CD4-positive, alpha-beta memory T cell (primary cell): ENCODE results near the gene RABL3. TPM values are rescaled to one million over a fixed set of nuclear protein-coding genes. Genes with fewer than 3 reads are reported as not detected.
"Not testable (repeated sequence)": the region's sequence is repeated elsewhere in the genome, so short reads cannot be mapped to it uniquely, and the experiment has no call there.

ENCODE experiments used
- CTCF ChIA-PET: fragments of 350-600 bp; sonication (Branson Sonifier 250); formaldehyde crosslinking; loops from one replicate; lab custom pipeline; 2021; ENCODE audit warnings: inconsistent platforms; ENCODE audit not compliant: partially characterized antibody; lab: Charles Lee
- POLR2A ChIA-PET: fragments of 350-600 bp; sonication (Branson Sonifier 250); formaldehyde crosslinking; loops from one replicate; lab custom pipeline; 2021; ENCODE audit not compliant: partially characterized antibody; lab: Charles Lee
- DNase-seq, 5 donors: peaks; one replicate each; pipeline versions ENCODE4 v3.0.0 to v3.0.0-alpha.2; 2020 to 2022; ENCODE audit warnings: mixed read lengths in 1 of 5
- H3K27ac ChIP-seq: one replicate; pipeline ENCODE4 v1.7.0; 2013; ENCODE audit warnings: low read depth, low read length
- H3K27me3 ChIP-seq: 2 replicates; pipeline ENCODE4 v1.7.0; 2013; ENCODE audit warnings: mild to moderate bottlenecking, low read length, moderate library complexity; ENCODE audit not compliant: insufficient read depth
- H3K36me3 ChIP-seq: 2 replicates; pipeline ENCODE4 v1.7.0; 2013; ENCODE audit warnings: mild to moderate bottlenecking, low read length, moderate library complexity; ENCODE audit not compliant: insufficient read depth
- H3K4me1 ChIP-seq: 2 replicates; pipeline ENCODE4 v1.7.0; 2013; ENCODE audit warnings: mild to moderate bottlenecking, low read length, moderate library complexity; ENCODE audit not compliant: insufficient read depth
- H3K4me3 ChIP-seq, 2 donors: one replicate each; pipeline ENCODE4 v1.7.0; 2013; ENCODE audit warnings: low read length in 2 of 2, mild to moderate bottlenecking in 1 of 2
- H3K9me3 ChIP-seq, 2 donors: one replicate each; pipeline ENCODE4 v1.7.0; 2013; ENCODE audit warnings: low read length in 2 of 2, control low read depth in 1 of 2; ENCODE audit not compliant: control insufficient read depth in 1 of 2
- H3K27ac Mint-ChIP-seq, 7 donors: one replicate each; pipeline ENCODE4 v1.8.0; 2020 to 2021; ENCODE audit warnings: mixed read lengths in 7 of 7, mild to moderate bottlenecking in 6 of 7, inconsistent platforms in 3 of 7, moderate library complexity in 3 of 7
- H3K27me3 Mint-ChIP-seq, 2 donors: one replicate each; pipeline ENCODE4 v1.8.0; 2020 to 2021; ENCODE audit warnings: mixed read lengths in 2 of 2
- H3K36me3 Mint-ChIP-seq, 2 donors: one replicate each; pipeline ENCODE4 v1.8.0; 2020 to 2021; ENCODE audit warnings: mixed read lengths in 2 of 2, inconsistent platforms in 1 of 2, mild to moderate bottlenecking in 1 of 2
- H3K4me1 Mint-ChIP-seq, 4 donors: one replicate each; pipeline ENCODE4 v1.8.0; 2020 to 2021; ENCODE audit warnings: mixed read lengths in 4 of 4, mild to moderate bottlenecking in 1 of 4
- H3K4me3 Mint-ChIP-seq, 8 donors: one replicate each; pipeline ENCODE4 v1.8.0; 2020 to 2021; ENCODE audit warnings: mixed read lengths in 8 of 8, mild to moderate bottlenecking in 7 of 8, moderate library complexity in 6 of 8, inconsistent platforms in 3 of 8
- H3K9me3 Mint-ChIP-seq, 8 donors: one replicate each; pipeline ENCODE4 v1.8.0; 2020 to 2021; ENCODE audit warnings: mixed read lengths in 8 of 8, mild to moderate bottlenecking in 5 of 8, inconsistent platforms in 3 of 8, moderate library complexity in 1 of 8
- intact Hi-C: fragments of 100-400 bp; cut with micrococcal nuclease; formaldehyde crosslinking; loops from one replicate; pipeline ENCODE4 v1.15.1; 2023
- polyA plus RNA-seq, 2 donors: library from polyadenylated mRNA; unstranded; fragments of 300-500 nt; fragmentation: Illumina TruSeq; gene quantifications; one replicate each; pipeline ENCODE4 v1.2.3, GENCODE V29; 2021
- total RNA-seq, 2 experiments: library from RNA; stranded (reverse); gene quantifications; one replicate each; pipeline ENCODE4 v1.2.3, GENCODE V29; 2021

Gene RABL3
- total RNA-seq (10 to 100 TPM; 31.9 to 33.0 TPM), polyA plus RNA-seq (10 to 100 TPM; 34.7 to 37.4 TPM)

GRCh38 chr3:120742198-120742848 is at the start of gene RABL3, which contains the start of gene GTF2E1:
TSS of gene RABL3 (minus strand) at chr3:120742516. CDS start at chr3:120742507, 9 bp downstream.
TSS of gene GTF2E1 (plus strand) at chr3:120742744. CDS start at chr3:120750553, 7,809 bp downstream.
- no peaks in the 10 kb centered on the region for H3K9me3 ChIP-seq
- H3K27me3 Mint-ChIP-seq = no peaks in the 10 kb centered on the region
- H3K9me3 Mint-ChIP-seq = peaks cover 0 to 4% (median 0%) of the 10 kb centered on the region in 8 donors
- H3K4me3 Mint-ChIP-seq = peak within 1 kb of the TSS; percentile 89 to 98 (median 96)
- H3K27me3 ChIP-seq = no peaks in the 10 kb centered on the region
- H3K4me1 ChIP-seq = peaks cover 34% of the 10 kb centered on the region
- peaks cover 7% of the 10 kb centered on the region for H3K36me3 ChIP-seq
- peaks cover 5 to 10% of the 10 kb centered on the region in 2 donors for H3K36me3 Mint-ChIP-seq
- CTCF ChIA-PET = interaction anchor here (0.7 to 2.5 kb wide), 6 partner anchors 12 to 175 kb away, joined by 4 to 12 read pairs (median 8); partner anchors contain the start of gene NDUFB4
- peak within 1 kb of the TSS; percentile 96 to 99 (median 98) for H3K27ac Mint-ChIP-seq
- intact Hi-C loops = loop anchor here (1.0 to 5.0 kb wide), 9 partner anchors 23 to 1279 kb away; partner anchors contain the start of genes COX17, GSK3B, LRRC58 and NDUFB4
- H3K4me1 Mint-ChIP-seq = peaks cover 21 to 58% (median 39%) of the 10 kb centered on the region in 4 donors
- POLR2A ChIA-PET = interaction anchor here (0.7 to 5.4 kb wide), 14 partner anchors 11 to 1641 kb away, joined by 3 to 66 read pairs (median 5); partner anchors contain the start of genes FAM162A, GSK3B, LRRC58 and MIX23
- H3K27ac ChIP-seq = peak within 1 kb of the TSS; percentile 98
- peak; percentile 96 to 99 (median 97) for DNase-seq
- H3K4me3 ChIP-seq = peak within 1 kb of the TSS; percentile 83 to 92

- Histone ChIP-seq H3K27me3 (no peaks in the 10 kb centered on the region), H3K4me3 (no peak overlapping the region), H3K4me1 (no peaks in the 10 kb centered on the region), H3K27ac (no peak overlapping the region), H3K36me3 (no peaks in the 10 kb centered on the region), H3K9me3 (no peaks in the 10 kb centered on the region)
- Mint-ChIP-seq H3K36me3 (no peaks in the 10 kb centered on the region), H3K9me3 (no peaks in the 10 kb centered on the region), H3K27me3 (peaks cover 0 to under 1% of the 10 kb centered on the region in 2 donors), H3K27ac (peak overlapping the region in 1 of 7 donors; percentile 43), H3K4me3 (no peak overlapping the region), H3K4me1 (peaks cover 0 to 12% (median 4%) of the 10 kb centered on the region in 4 donors)
- POLR2A ChIA-PET = interaction anchor here (2.3 kb wide), 1 partner anchor 196 kb away, joined by 6 read pairs; the partner anchor contains the start of gene NDUFB4
- intact Hi-C loops = no loop called here
- DNase-seq = no peak
- CTCF ChIA-PET = interaction anchor here (1.7 to 9.6 kb wide), 2 partner anchors 23 to 233 kb away, joined by 5 to 294 read pairs; no protein-coding TSS in a partner anchor
Measured at GRCh38 chr3:120791913-120792312, 49.6 kb upstream of the RABL3 start.

GRCh38 chr3:120791010-120791409 is 48.7 kb upstream of the RABL3 start:
- Histone ChIP-seq H3K27me3 (no peaks in the 10 kb centered on the region), H3K4me3 (no peak overlapping the region), H3K36me3 (no peaks in the 10 kb centered on the region), H3K4me1 (no peaks in the 10 kb centered on the region), H3K9me3 (no peaks in the 10 kb centered on the region), H3K27ac (no peak overlapping the region)
- peaks cover 0 to 12% (median 4%) of the 10 kb centered on the region in 4 donors for H3K4me1 Mint-ChIP-seq
- no peaks in the 10 kb centered on the region for H3K9me3 Mint-ChIP-seq
- no peak overlapping the region for H3K4me3 Mint-ChIP-seq
- intact Hi-C loops = no loop called here
- H3K27ac Mint-ChIP-seq = no peak overlapping the region
- DNase-seq = no peak
- no peaks in the 10 kb centered on the region for H3K36me3 Mint-ChIP-seq
- POLR2A ChIA-PET = no interaction called here
- H3K27me3 Mint-ChIP-seq = no peaks in the 10 kb centered on the region
- CTCF ChIA-PET = interaction anchor here (9.6 kb wide), 1 partner anchor 232 kb away, joined by 294 read pairs; no protein-coding TSS in a partner anchor

- intact Hi-C loops, H3K4me3 Mint-ChIP-seq, H3K27me3 ChIP-seq, POLR2A ChIA-PET, H3K9me3 Mint-ChIP-seq, H3K4me3 ChIP-seq, H3K4me1 ChIP-seq, H3K27ac ChIP-seq, H3K9me3 ChIP-seq, H3K27me3 Mint-ChIP-seq, H3K36me3 ChIP-seq, H3K4me1 Mint-ChIP-seq, DNase-seq, H3K27ac Mint-ChIP-seq: not testable (repeated sequence)
- H3K36me3 Mint-ChIP-seq = peaks cover 12 to 13% of the 10 kb centered on the region in 2 donors
- CTCF ChIA-PET = interaction anchor here (1.0 kb wide), 1 partner anchor 227 kb away, joined by 4 read pairs; no protein-coding TSS in a partner anchor
Measured at GRCh38 chr3:120785832-120786231, 43.5 kb upstream of the RABL3 start.

- DNase-seq = no peak
- POLR2A ChIA-PET = no interaction called here
- Histone ChIP-seq H3K27ac (no peak overlapping the region), H3K9me3 (no peaks in the 10 kb centered on the region), H3K36me3 (peaks cover 13% of the 10 kb centered on the region), H3K4me1 (no peaks in the 10 kb centered on the region), H3K27me3 (no peaks in the 10 kb centered on the region), H3K4me3 (no peak overlapping the region)
- CTCF ChIA-PET = interaction anchor here (2.0 to 4.9 kb wide), 2 partner anchors 14 to 222 kb away, joined by 7 to 18 read pairs; no protein-coding TSS in a partner anchor
- peaks cover 0 to 2% (median 0%) of the 10 kb centered on the region in 4 donors for H3K4me1 Mint-ChIP-seq
- intact Hi-C loops = no loop called here
- peaks cover 24 to 44% of the 10 kb centered on the region in 2 donors for H3K36me3 Mint-ChIP-seq
- H3K27ac Mint-ChIP-seq = peak overlapping the region in 1 of 7 donors; percentile 84
- no peaks in the 10 kb centered on the region for H3K9me3 Mint-ChIP-seq
- no peaks in the 10 kb centered on the region for H3K27me3 Mint-ChIP-seq
- H3K4me3 Mint-ChIP-seq = no peak overlapping the region
Measured at GRCh38 chr3:120780977-120781376, 38.7 kb upstream of the RABL3 start.

GRCh38 chr3:120778776-120779175 is 36.5 kb upstream of the RABL3 start:
- H3K36me3 ChIP-seq = peaks cover 13% of the 10 kb centered on the region
- POLR2A ChIA-PET = no interaction called here
- no peaks in the 10 kb centered on the region for H3K9me3 ChIP-seq
- CTCF ChIA-PET = interaction anchor here (2.0 to 4.9 kb wide), 2 partner anchors 16 to 220 kb away, joined by 7 to 18 read pairs; no protein-coding TSS in a partner anchor
- no peaks in the 10 kb centered on the region for H3K27me3 ChIP-seq
- no peaks in the 10 kb centered on the region for H3K4me1 ChIP-seq
- intact Hi-C loops = no loop called here
- Mint-ChIP-seq H3K9me3 (no peaks in the 10 kb centered on the region), H3K27me3 (no peaks in the 10 kb centered on the region), H3K27ac (peak overlapping the region in 1 of 7 donors; percentile 7), H3K4me1 (peaks cover 0 to 2% (median 0%) of the 10 kb centered on the region in 4 donors), H3K4me3 (no peak overlapping the region), H3K36me3 (peaks cover 19 to 44% of the 10 kb centered on the region in 2 donors)
- H3K27ac ChIP-seq = no peak overlapping the region
- DNase-seq = no peak
- no peak overlapping the region for H3K4me3 ChIP-seq

GRCh38 chr3:120775411-120775810 is 33.1 kb upstream of the RABL3 start:
- no peak overlapping the region for H3K27ac Mint-ChIP-seq
- no peaks in the 10 kb centered on the region for H3K27me3 Mint-ChIP-seq
- intact Hi-C loops = no loop called here
- Histone ChIP-seq H3K27me3 (no peaks in the 10 kb centered on the region), H3K36me3 (peaks cover 16% of the 10 kb centered on the region), H3K4me3 (no peak overlapping the region), H3K27ac (no peak overlapping the region), H3K4me1 (no peaks in the 10 kb centered on the region), H3K9me3 (no peaks in the 10 kb centered on the region)
- H3K36me3 Mint-ChIP-seq = peaks cover 18 to 44% of the 10 kb centered on the region in 2 donors
- no peak overlapping the region for H3K4me3 Mint-ChIP-seq
- no peaks in the 10 kb centered on the region for H3K9me3 Mint-ChIP-seq
- POLR2A ChIA-PET = no interaction called here
- CTCF ChIA-PET = interaction anchor here (1.3 kb wide), 1 partner anchor 20 kb away, joined by 8 read pairs; no protein-coding TSS in a partner anchor
- peaks cover 3 to 12% (median 5%) of the 10 kb centered on the region in 4 donors for H3K4me1 Mint-ChIP-seq
- no peak for DNase-seq
